NCI-H524 (cell line): ENCODE measurements around the gene ETNK2.
A peak's percentile ranks its signal among the peaks of the same experiment; 100 is the strongest.
"Not testable (repeated sequence)": the region's sequence is repeated elsewhere in the genome, so short reads cannot be mapped to it uniquely, and the experiment has no call there.

ENCODE experiments used
- DNase-seq, 2 experiments: peaks; one replicate each; lab custom pipeline; 2025; lab: John Stamatoyannopoulos, UW

The ETNK2 gene

GRCh38 chr1:204098683-204099082 is 53.2 kb downstream of the ETNK2 start:
- no peak for DNase-seq

- no peak for DNase-seq
These were observed 54.9 kb downstream of the ETNK2 start for GRCh38 chr1:204096931-204097330.

GRCh38 chr1:204094856-204095634 is 56.8 kb downstream of the ETNK2 start:
- DNase-seq, result no peak

- DNase-seq, result no peak
These were observed 57.5 kb downstream of the ETNK2 start for GRCh38 chr1:204094313-204094729.

GRCh38 chr1:204093781-204094180 is 58.1 kb downstream of the ETNK2 start:
- no peak for DNase-seq

GRCh38 chr1:204093421-204093717 is 58.5 kb downstream of the ETNK2 start:
- peak; percentile 7 to 20 for DNase-seq

- DNase-seq, result no peak
These were observed 59.0 kb downstream of the ETNK2 start for GRCh38 chr1:204092632-204093420.

GRCh38 chr1:204091787-204092312 is 60.0 kb downstream of the ETNK2 start:
- DNase-seq, result no peak

- no peak for DNase-seq
These were observed 60.8 kb downstream of the ETNK2 start for GRCh38 chr1:204091066-204091465.

GRCh38 chr1:204090132-204090531 is 61.7 kb downstream of the ETNK2 start:
- not testable (repeated sequence) for DNase-seq

GRCh38 chr1:204089044-204089751 is 62.6 kb downstream of the ETNK2 start:
- DNase-seq, result no peak

GRCh38 chr1:204088596-204088995 is 63.2 kb downstream of the ETNK2 start:
- no peak for DNase-seq

- DNase-seq, result no peak
These were observed 63.8 kb downstream of the ETNK2 start for GRCh38 chr1:204087893-204088528.

GRCh38 chr1:204087181-204087892 is 64.5 kb downstream of the ETNK2 start:
- DNase-seq, result no peak

- no peak for DNase-seq
These were observed 66.0 kb downstream of the ETNK2 start for GRCh38 chr1:204085876-204086275.

- peak in 1 of 2 experiments; percentile 14 for DNase-seq
These were observed 67.5 kb downstream of the ETNK2 start for GRCh38 chr1:204084247-204084772.

GRCh38 chr1:204083491-204083890 is 68.4 kb downstream of the ETNK2 start:
- DNase-seq, result no peak

- no peak for DNase-seq
These were observed 69.9 kb downstream of the ETNK2 start for GRCh38 chr1:204081791-204082513.

- no peak for DNase-seq
These were observed 70.6 kb downstream of the ETNK2 start for GRCh38 chr1:204081164-204081790.
